Measurements from ENCODE around the gene ARL14.

- TF ChIP-seq, protein P1, sequence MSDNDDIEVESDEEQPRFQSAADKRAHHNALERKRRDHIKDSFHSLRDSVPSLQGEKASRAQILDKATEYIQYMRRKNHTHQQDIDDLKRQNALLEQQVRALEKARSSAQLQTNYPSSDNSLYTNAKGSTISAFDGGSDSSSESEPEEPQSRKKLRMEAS (CRISPR knock-in tag; IDR thresholded peaks at IDR 0.05): no peak
- TF ChIP-seq, protein P2, sequence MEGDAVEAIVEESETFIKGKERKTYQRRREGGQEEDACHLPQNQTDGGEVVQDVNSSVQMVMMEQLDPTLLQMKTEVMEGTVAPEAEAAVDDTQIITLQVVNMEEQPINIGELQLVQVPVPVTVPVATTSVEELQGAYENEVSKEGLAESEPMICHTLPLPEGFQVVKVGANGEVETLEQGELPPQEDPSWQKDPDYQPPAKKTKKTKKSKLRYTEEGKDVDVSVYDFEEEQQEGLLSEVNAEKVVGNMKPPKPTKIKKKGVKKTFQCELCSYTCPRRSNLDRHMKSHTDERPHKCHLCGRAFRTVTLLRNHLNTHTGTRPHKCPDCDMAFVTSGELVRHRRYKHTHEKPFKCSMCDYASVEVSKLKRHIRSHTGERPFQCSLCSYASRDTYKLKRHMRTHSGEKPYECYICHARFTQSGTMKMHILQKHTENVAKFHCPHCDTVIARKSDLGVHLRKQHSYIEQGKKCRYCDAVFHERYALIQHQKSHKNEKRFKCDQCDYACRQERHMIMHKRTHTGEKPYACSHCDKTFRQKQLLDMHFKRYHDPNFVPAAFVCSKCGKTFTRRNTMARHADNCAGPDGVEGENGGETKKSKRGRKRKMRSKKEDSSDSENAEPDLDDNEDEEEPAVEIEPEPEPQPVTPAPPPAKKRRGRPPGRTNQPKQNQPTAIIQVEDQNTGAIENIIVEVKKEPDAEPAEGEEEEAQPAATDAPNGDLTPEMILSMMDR (IDR thresholded peaks at IDR 0.05): no peak
- TF ChIP-seq NR3C1 (CRISPR knock-in tag; conservative IDR thresholded peaks at IDR 0.05; ENCODE audit: low read depth) (no peak), ZSCAN18 (CRISPR knock-in tag; IDR thresholded peaks at IDR 0.05) (no peak), TEAD4 (CRISPR knock-in tag; IDR thresholded peaks at IDR 0.05) (no peak)
- TF ChIP-seq, protein P3, sequence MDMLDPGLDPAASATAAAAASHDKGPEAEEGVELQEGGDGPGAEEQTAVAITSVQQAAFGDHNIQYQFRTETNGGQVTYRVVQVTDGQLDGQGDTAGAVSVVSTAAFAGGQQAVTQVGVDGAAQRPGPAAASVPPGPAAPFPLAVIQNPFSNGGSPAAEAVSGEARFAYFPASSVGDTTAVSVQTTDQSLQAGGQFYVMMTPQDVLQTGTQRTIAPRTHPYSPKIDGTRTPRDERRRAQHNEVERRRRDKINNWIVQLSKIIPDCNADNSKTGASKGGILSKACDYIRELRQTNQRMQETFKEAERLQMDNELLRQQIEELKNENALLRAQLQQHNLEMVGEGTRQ (CRISPR knock-in tag; IDR thresholded peaks at IDR 0.05): no peak
These were observed 28.3 kb upstream of the ARL14 start for GRCh38 chr3:160648701-160649100.
